Esophagus muscularis mucosa (tissue), 3 donors: Measurements from ENCODE around the gene KCNJ5.

Source experiments
- POLR2AphosphoS5 ChIP-seq, 2 donors: sonication (generic); formaldehyde crosslinking; IDR thresholded peaks; one replicate each; pipeline ENCODE4 v1.6.1; 2017; ENCODE audit warnings: antibody characterized with exemption in 2 of 2
- TF ChIP-seq, protein P1 (sequence below), 3 experiments: fragments of 200-600 bp in 2 of 3; fragments of 450-650 bp in 1 of 3; sonication (generic) in 2 of 3; IDR thresholded peaks; one replicate each; pipeline ENCODE4 v1.5.1; 2017 to 2019; ENCODE audit warnings: antibody characterized with exemption in 3 of 3, mild to moderate bottlenecking in 2 of 3, moderate library complexity in 1 of 3

DNA sequence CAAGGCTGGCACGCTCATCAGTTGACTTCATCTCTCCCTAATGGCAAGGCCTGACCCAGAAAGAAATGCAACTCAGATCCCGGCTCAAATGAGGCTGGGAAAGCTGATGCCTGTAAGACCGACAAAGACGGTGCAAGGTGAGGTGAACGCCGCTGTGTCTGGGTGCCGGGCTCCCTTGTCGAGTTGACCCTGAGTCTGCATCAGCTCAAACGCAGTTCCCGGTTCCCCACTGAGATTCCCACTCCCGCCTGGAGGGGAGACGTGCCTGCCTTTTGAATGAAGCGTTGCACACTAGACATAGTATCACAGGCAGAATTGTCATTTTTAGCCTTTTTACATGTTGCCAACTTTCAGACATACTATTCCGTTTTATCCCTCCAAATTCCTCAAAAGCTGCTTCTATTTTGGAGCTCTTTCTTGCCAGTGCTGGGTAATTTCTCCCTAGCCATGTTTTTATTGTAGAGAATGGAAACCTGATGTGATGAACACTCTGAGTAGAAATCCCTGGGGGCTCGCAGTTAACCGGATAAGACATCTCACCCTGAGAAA is 52.3 kb downstream of the KCNJ5 start:
- TF ChIP-seq, protein P1, sequence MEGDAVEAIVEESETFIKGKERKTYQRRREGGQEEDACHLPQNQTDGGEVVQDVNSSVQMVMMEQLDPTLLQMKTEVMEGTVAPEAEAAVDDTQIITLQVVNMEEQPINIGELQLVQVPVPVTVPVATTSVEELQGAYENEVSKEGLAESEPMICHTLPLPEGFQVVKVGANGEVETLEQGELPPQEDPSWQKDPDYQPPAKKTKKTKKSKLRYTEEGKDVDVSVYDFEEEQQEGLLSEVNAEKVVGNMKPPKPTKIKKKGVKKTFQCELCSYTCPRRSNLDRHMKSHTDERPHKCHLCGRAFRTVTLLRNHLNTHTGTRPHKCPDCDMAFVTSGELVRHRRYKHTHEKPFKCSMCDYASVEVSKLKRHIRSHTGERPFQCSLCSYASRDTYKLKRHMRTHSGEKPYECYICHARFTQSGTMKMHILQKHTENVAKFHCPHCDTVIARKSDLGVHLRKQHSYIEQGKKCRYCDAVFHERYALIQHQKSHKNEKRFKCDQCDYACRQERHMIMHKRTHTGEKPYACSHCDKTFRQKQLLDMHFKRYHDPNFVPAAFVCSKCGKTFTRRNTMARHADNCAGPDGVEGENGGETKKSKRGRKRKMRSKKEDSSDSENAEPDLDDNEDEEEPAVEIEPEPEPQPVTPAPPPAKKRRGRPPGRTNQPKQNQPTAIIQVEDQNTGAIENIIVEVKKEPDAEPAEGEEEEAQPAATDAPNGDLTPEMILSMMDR (IDR thresholded peaks at IDR 0.05), result no peak
- no peak for TF ChIP-seq POLR2AphosphoS5 (IDR thresholded peaks at IDR 0.05)
